Ishikawa (cell line): Measurements from ENCODE around the gene SLC1A2.

Experiments used
- CEBPB ChIP-seq: IDR thresholded peaks from 2 replicates; pipeline ENCODE4 v1.6.1; 2012
- CREB1 ChIP-seq: IDR thresholded peaks from 2 replicates; pipeline ENCODE4 v1.6.1; 2012; ENCODE audit warnings: low read depth
- EGR1 ChIP-seq: IDR thresholded peaks from 2 replicates; pipeline ENCODE4 v1.6.1; 2012
- EP300 ChIP-seq: IDR thresholded peaks from 2 replicates; pipeline ENCODE4 v1.6.1; 2012; ENCODE audit warnings: borderline replicate concordance
- FOXM1 ChIP-seq: IDR thresholded peaks from 2 replicates; pipeline ENCODE4 v1.6.1; 2012; ENCODE audit warnings: low read depth, borderline replicate concordance
- MAX ChIP-seq: IDR thresholded peaks from 2 replicates; pipeline ENCODE4 v1.6.1; 2012
- NFIC ChIP-seq: IDR thresholded peaks from 2 replicates; pipeline ENCODE4 v1.6.1; 2012
- RAD21 ChIP-seq: IDR thresholded peaks from 2 replicates; pipeline ENCODE4 v1.6.1; 2012; ENCODE audit warnings: low read depth
- REST ChIP-seq: IDR thresholded peaks from 2 replicates; pipeline ENCODE4 v1.6.1; 2012; ENCODE audit warnings: low read depth, mild to moderate bottlenecking
- TAF1 ChIP-seq: IDR thresholded peaks from 2 replicates; pipeline ENCODE4 v1.6.1; 2012; ENCODE audit warnings: low read depth, mild to moderate bottlenecking
- TCF12 ChIP-seq: IDR thresholded peaks from 2 replicates; pipeline ENCODE4 v1.6.1; 2012; ENCODE audit warnings: low read depth
- TEAD4 ChIP-seq: IDR thresholded peaks from 2 replicates; pipeline ENCODE4 v1.6.1; 2012
- USF1 ChIP-seq: IDR thresholded peaks from 2 replicates; pipeline ENCODE4 v1.6.1; 2012
- YY1 ChIP-seq: IDR thresholded peaks from 2 replicates; pipeline ENCODE4 v1.6.1; 2012; ENCODE audit warnings: low read depth
- ZBTB7A ChIP-seq: IDR thresholded peaks from 2 replicates; pipeline ENCODE4 v1.6.1; 2012; ENCODE audit warnings: low read depth

SLC1A2 gene

GRCh38 chr11:35265755-35266454 is 153.5 kb downstream of the SLC1A2 start:
- TF ChIP-seq MAX, result no peak
- no peak for TF ChIP-seq NFIC
- no peak for TF ChIP-seq EP300
- TF ChIP-seq REST, result no peak
- TF ChIP-seq CEBPB, result no peak
- no peak for TF ChIP-seq EGR1
- TF ChIP-seq YY1, result no peak
- no peak for TF ChIP-seq TAF1
- no peak for TF ChIP-seq ZBTB7A
- no peak for TF ChIP-seq FOXM1
- TF ChIP-seq TCF12, result no peak
- no peak for TF ChIP-seq RAD21
- no peak for TF ChIP-seq USF1
- TF ChIP-seq CREB1, result no peak
- no peak for TF ChIP-seq TEAD4

GRCh38 chr11:35262735-35263134 is 156.6 kb downstream of the SLC1A2 start:
- TF ChIP-seq REST (peak; percentile 72), NFIC (no peak)

GRCh38 chr11:35262056-35262455 is 157.3 kb downstream of the SLC1A2 start:
- no peak for TF ChIP-seq NFIC
- TF ChIP-seq RAD21, result no peak
- TF ChIP-seq TAF1, result no peak
- no peak for TF ChIP-seq REST
- TF ChIP-seq TEAD4, result no peak
- TF ChIP-seq TCF12, result no peak
- no peak for TF ChIP-seq FOXM1

- no peak for TF ChIP-seq FOXM1
- TF ChIP-seq CEBPB, result no peak
- TF ChIP-seq RAD21, result no peak
- TF ChIP-seq TAF1, result no peak
- no peak for TF ChIP-seq ZBTB7A
- TF ChIP-seq TCF12, result no peak
- TF ChIP-seq REST, result no peak
- no peak for TF ChIP-seq CREB1
- no peak for TF ChIP-seq USF1
- TF ChIP-seq EGR1, result no peak
- TF ChIP-seq MAX, result no peak
- no peak for TF ChIP-seq EP300
- TF ChIP-seq YY1, result no peak
- TF ChIP-seq NFIC, result no peak
- no peak for TF ChIP-seq TEAD4
Observed at GRCh38 chr11:35261197-35261596, 158.2 kb downstream of the SLC1A2 start.
